Globus pallidus (tissue), 1 donor: ENCODE results near the gene NRP1.

Source experiments
- DNase-seq: peaks from one replicate; pipeline ENCODE4 v3.0.0-alpha.2; 2015; ENCODE audit warnings: low spot score

The NRP1 gene

DNA sequence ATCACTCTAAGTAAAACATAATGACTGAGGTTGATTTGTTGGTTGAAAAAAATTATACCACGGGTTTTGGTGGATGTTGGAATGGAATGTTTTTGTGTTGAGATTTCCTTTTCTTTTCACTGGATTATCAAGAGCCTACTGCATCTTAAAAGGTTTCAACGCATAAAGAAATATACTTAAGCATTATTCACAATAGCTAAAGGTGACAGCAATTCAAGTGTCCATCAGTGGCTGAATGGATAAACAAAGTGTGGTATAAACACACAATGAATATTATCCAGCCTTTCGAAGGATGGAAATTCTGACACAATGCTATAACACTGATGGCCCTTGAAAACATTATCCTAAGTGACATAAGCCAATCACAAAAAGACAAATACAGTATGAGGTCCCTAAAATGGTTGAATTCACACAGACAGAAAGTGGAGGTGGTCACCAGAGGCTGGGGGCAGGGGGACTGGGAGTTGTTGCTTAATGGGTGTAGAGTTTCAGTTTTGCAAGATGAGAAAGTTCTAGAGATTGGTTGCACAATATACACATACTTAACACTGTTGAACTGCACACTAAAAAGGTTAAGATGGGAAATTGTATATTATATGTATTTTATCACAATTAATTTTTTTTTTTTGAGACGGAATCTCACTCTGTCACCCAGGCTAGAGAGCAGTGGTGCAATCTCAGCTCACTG is 122.3 kb downstream of the NRP1 start:
- no peak for DNase-seq

DNA sequence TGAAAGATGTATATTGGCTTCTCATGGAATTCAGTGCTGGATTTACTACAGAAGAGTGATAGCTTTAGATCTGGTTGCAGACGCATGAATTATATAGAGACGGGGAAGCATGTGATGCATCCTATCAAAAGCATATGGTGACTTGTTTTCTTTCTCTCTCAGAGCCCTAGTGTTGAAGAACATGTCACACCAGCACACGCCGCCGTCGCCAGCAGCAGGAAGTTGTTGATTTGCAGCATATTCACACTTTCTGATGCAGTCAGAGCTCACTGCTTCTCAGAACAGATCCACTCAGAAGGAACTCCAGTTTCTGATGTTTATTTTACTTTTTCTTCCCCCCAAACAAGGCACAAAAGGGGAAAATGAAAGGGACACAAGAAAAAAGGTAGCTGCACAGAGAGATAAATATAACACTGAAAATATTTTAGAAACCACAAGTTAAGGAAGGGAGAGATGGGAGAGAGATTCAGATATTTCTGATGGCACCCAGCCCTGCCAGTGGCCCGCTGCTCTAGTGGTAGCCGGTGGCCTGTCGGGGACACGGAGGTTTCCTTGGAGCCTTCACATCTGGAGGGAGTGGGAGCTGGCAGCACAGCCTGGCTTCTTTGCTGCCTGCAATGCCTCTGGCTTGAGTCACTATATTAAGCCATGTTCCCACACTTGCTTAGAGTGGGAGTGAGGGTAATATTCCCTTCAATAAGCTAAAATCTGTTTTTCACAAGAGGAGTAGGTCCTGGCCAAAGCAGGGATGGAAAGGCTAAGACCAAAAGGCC is 123.2 kb downstream of the NRP1 start:
- no peak for DNase-seq

DNA sequence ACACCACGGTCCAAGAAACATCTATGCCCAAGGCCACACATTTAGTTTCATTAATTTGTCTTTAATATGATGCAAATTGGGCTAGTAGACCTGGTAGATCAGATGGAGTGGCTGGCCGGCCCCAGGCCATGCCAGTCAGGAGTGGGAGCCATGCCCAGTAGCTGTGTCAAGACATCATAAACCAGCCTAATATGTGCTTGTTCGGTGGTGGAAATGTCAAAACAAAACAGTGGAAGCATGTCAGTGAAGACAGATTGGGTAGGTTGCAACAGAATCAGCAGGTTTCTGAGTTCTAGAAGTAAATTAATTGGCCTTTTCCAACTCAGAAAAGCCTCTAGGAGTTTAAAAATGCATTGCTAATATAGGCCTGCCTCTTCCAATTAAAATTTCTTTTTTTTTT is 124.7 kb downstream of the NRP1 start:
- DNase-seq = no peak

DNA sequence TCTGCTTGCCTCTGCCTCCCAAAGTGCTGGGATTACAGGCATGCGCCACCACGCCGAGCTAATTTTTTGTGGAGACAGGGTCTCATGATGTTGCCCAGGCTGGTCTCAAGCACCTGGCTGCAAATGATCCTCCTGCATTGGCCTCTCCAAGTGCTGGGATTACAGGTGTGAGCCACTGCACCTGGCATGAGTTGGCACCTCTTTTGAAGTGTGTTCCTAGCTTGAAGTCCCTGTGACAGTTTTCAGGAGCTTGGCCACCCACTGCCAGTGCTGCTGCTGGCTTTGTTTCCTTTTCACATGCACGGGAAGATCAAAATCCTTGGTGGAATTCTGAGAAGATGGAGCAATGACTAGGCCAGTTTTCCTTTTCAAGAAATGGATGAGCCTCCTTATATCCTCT is 126.3 kb downstream of the NRP1 start:
- DNase-seq = no peak

DNA sequence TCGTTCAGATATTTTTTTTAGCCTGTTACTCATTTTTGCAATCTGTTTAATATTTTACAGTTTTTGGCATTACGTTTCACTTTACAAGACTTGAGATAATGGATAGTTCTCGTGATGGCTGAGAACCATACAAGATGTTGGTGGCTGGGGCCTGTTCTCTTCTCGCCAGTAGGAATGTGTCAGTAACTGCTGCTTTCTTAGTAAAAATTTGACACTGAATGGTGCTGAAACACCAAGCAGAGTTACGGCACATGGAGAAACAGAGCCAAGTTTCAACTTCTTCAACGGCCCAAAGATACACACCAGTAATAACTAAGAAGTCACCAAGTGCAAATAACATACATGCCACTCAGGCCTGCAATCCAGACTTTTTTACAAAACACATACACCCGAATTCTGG is 130.4 kb downstream of the NRP1 start:
- DNase-seq = no peak

DNA sequence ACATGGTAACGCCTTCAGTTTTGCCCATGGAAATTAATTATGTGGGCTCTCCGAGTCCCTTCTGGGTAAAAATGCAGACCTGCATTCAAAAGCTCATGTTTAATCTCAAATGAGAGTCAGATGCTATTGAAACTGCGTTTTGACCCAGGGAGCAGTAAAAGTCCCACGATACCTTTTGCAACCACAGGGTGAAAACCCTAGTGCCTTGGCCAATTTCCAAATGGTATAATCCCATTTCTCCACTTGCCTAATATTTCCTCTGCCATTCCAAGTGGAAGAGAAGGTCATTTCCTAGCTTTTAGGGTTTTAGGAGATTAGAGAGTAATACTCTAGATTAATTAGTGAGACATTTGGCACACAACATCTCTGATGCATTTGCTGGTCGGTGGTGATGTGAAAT is 132.5 kb downstream of the NRP1 start:
- DNase-seq = no peak

DNA sequence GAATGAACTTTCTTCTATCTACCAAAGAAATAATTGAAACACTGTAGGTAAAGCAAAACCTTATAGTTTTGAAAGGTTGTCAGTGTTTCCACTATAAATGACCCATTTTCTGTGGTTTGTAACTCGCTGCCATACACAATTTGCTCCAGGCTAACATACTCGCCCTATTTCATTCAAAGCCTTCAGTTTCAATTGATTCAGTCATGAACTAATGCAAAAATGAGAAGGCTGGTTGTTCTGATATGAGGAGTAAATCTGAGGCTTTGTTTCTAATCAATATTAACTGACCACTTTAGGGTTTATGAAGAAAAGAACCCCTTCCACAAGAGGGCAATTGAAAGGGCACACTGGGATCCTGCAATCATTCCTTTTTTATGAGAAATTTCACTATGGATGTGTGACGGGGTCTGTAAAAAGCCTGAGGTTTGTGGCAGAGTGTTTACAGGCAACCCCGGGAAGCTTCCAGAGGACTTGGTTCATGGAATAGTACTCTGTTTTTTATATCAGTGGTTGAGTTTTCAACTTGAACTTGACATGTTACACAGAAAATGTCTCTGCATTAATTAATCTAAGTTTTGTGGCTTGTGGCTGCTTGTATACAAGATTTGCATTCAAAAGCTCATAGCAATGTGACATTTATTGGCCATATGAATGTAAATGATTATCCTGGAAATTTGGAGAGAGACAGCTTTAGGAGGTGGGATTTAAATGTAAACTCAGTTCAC is 133.2 kb downstream of the NRP1 start:
- DNase-seq = no peak

DNA sequence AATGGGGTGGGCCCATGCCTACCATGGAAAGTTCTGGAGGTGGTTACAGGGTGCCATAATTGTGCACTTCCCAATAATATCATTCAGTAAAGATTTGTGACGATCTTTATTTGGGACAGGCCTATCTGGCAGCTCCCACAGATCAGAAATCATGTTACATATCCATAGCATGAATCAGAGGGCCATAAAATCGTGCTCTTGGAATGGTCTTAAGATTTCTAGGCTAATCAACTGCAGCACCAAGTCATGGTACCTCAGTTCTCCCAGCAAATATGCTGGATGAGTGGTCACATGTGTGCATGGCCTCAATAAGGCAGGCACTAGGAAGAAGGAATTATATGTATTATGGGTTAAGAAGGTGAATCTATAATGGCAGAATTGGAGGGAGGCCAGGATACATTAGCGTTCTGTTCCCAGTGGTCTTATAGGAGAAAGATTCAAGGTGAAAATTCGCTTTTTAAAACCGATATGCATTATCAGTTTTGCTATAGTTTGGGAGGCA is 134.7 kb downstream of the NRP1 start:
- DNase-seq = no peak

DNA sequence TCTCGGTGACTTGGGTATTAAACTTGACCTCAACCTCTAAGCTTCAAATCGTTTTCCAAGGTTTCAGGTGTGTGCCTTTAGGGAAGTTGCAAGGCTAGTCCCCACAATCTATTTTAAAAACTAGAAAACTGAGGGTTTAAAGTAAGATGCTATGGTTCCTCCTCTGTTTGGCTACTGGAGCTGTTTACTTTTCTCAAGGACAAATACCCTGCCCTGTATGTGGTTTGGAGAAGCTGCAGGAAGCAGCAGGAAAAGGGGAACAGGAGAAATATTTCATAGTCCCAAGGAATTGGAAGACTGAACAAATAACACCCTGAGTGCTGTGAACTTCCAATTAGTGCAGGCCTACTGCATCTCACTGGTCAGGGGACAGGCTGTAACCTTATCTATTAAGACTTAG is 135.9 kb downstream of the NRP1 start:
- DNase-seq = no peak

DNA sequence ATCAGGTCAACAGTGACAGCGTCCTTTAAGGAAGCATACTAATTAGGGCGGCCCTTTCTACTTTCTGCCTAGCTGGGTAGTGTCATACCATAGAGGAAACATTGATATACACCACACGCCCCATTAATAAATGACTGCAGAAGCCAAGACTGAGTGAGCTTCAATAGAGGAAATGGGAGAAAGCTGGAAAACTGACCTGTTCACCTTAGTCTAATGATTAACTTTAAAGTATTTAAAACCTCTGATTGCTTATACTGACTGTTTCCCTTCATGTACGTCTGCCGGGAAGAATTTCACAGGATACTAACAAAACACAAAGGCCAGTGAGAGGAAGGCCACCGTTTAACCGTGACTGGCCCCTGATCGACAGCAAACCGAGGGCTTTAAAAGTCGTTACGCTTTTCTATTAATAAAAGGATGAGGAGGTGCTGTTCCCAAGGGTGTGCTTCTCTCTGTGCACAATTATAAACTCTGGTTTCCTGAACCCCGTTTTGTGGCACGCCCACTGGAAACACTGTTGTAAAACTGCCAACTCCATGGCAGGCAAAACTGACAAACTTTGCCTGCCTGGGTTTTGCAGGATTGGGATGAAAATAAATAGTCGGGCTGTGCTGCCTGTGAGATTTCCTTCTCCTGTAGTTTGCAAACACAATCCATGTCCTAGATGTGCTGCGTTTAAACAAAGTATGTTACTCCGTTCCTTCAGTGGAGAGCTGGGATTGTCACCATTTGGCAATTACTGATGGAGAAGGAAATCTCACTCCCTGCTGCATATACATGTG is 137.6 kb downstream of the NRP1 start:
- DNase-seq = no peak

DNA sequence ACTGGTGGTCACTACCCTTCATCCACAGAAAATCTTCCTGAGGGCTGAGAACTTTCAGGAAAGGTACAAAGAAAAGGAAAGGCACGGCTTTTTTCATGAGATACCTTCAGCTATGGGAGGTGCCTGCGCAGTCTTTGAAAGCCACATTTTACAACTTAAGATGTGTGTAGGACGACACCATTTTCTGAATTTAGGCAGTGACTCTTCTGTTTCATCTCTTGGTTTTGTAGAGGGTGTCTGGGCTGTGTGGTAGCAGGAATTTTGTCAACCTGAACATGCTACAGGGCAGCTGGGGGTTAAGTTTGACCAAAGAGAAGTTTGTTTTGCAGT is 138.1 kb downstream of the NRP1 start:
- DNase-seq = no peak

DNA sequence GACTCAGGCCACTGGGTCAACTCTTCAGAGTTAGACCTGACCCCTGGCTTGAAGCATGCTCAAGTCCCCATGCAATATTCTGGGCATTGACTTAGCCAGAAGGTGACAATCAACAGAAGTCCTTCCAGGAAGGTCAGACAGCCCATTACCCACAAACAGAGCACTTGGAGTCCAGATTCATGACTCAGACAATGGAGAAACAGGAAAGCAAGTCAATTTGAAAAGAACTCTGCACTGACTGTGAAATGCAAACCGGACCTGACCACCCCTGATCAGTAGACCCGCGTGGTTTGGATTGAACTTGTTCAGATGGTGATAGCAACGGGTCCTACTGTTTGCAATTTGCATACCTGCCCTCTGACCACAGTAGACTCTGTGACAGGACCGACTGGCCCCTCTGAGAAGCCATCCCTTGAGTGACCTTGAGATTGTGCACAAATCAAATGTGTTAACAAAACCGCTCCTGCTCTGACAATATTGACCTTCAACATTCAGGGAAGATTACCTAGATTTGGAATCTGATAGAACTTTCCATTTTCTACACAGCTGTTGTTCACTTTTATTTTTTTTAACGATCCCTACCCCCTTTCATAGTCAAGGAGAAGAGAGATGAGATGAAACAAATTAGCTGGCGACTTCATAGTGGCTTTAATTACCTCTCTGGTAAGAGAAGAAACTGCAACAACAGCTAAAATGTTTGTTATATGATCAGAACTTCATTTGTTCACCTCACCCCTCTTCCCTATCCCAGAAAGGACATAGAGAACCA is 138.7 kb downstream of the NRP1 start:
- DNase-seq = no peak

DNA sequence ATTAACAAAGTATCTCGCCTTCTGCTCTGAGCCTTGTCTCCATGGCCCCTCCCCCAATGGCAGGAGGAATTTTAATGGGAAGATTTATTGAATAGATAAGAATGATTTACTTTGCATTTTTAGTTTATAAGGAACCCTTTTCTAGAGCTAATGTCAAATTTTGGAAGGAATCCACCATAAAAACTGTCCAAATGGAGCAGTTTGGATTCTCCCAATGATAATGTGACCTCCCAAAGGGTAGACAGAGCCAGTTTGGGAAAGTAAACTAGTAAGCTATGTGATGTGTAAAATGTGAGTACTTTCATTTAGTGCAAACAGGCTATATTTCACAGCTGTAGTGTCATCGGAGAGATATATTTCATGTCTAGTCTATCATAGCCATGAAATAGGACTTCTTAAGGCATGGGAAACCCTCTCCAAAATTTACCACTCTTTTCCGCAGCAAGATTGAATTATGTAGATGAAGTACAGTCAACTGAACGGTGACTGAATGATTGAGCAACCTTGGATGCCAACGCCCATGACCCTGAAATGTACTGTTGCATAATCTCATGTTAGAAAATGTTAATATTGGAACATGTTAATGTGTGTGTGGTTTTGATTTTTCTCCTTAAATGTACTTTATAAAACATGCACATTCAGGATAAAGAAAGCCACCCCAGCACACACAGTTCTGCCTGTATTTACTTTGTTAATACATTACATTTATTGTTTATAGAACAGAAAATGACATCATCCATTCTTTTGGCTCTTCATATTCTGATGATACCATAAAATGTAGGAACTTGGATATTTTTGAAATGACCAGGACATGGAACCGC is 140.6 kb downstream of the NRP1 start:
- DNase-seq = no peak

DNA sequence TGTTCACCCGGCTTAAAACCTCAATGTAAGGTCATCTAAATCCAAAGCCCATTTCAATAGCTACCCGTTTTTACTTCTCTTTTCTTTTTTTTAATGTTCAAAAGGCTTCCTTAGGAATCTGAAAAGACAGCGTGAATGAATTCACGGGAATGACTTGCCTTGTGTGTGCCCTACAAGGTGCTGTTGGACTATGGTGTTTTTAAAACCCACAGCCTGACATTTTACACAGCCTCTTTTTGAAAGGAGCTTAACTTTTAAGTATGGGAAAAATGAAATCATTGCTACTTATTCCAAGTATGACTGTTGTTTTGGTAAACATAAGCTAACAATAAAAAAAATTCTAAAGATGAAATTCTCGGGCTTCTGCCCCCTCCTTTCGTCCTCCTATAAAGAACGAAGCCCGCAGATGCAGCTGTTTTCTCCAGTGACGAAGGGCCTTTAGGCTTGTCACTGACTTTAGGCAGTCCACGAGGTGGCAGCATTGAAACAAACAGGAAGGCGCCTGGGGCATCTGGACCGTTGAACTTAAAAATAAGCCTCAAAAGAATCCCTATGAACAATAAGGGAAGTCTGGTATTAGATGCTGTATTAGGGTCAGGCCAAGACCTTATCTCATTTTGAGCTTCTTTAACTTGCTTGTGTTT is 141.3 kb downstream of the NRP1 start:
- DNase-seq = peak; percentile 67

DNA sequence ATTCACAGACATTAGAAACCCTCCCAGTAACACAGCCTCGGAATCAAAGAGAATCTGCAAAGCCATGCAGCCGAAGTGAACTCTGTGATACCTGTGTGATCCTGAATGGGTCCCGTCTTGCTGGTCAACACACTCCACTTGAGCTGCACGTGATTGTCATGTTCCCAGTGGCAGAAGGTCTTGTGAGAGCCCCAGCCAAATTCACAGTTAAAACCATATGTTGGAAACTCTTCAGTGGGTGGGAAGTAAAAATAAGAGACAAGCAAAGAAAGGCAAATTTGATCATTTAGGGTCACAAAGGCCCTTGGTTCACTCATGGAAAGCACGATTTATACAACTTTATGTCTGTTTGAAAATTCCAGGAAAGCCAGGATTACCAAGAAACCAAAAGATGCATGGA is 142.3 kb downstream of the NRP1 start:
- no peak for DNase-seq

DNA sequence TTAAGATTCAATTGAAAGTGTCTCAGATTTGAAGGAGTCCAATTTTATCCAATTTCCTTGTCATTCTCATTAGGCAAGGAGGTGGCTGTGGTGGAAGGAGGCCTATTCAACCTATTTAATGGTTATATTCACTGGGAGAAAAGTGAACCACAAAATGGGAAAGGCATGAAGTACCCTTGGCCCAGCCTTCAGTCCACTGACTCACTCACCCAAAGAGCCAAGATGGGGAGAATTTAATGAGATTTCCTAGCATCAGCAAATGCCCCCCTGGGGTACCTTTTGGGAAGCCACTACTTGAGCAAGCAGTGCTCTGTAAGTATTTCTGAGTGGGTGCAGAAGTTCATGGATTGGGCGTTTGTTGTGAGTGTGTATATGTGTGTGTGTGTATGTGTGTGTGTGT is 144.1 kb downstream of the NRP1 start:
- DNase-seq = no peak

DNA sequence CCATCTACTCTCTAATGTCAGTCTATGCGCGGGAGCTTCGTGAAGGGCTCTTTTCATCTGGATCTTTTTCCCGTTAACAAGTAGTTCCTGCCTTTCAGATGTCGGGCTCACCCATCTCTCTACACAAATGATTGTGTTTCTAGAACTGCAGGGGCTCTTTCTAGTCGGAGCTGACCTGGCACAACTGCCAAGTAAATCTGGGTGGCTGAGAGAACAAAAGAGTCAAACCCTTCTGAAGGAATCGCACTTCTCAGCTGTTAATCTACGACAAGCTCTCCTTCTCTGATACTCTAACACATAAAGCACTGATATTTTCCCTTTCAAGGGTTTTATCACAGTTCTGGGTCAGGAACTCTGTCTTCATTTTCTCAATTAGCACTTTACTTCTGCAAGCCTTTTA is 144.7 kb downstream of the NRP1 start:
- no peak for DNase-seq

DNA sequence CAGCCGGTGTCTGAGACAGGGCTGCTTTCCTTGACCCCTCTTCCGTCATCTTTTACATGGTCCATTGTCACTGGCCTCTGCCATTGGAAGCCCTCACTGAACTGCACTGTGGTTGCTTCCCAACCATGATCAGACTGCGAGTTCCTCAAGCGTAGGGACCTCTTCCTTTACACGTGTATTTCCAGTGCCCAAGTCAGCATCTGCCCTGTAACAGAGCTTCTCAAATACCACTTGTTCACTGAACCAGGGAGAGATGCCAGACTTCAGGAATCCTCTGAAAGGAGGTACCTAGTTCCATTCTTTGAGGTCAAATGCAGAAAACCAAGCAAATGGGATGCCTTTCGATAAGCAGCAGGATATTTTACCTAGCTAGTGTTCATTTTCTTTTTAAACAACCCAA is 145.1 kb downstream of the NRP1 start:
- DNase-seq = no peak

DNA sequence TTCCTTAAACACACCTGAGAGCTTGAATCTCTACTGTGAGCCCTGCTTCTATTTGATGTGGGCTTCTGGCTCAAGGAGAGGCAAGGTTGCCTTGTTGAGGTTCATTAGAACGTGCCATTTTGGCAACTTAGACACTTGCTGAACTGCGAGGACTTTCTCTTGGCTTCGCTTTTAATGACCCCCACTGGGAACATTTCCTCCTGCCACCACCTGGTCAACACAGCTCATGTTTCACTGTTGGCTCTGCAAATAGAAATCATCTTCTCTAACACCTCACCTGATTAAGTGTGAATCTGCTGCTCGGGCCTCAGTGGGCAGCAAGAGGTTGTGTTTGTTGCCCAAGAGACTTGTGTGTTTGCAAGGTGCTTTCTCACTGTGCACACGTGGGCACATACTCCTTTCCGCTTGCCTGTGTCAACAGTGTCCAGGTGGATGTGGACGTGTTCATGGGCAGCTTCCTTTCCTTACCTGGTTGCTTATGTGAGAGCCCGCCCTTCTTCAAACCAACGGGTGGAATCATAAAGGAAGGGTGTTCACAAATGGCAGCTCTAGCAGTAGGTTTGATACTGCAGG is 147.0 kb downstream of the NRP1 start:
- no peak for DNase-seq

DNA sequence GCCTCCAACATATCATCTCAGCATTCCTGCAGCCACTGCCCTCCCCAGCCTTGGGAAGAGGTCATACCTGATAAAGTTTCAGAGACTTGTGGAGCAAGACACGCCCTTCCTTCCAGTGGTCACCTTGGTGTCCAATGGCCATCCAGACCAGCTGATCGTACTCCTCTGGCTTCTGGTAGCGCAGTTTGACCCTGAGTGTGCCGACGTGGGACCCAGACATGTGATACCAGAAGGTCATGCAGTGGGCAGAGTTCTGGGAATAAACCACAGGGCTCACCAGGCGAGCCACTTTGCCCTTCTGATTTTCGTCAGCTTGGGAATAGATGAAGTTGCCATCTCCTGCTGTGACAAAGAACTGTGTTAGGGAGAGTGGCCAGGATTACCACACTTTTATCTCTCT is 148.3 kb downstream of the NRP1 start:
- DNase-seq = no peak
